Endothelial cell of umbilical vein (primary cell): ENCODE measurements around the gene MYZAP. TPM values are rescaled to one million over a fixed set of nuclear protein-coding genes. Genes with fewer than 3 reads are reported as not detected.

Experiments
- BruUV-seq: library from RNA; stranded (reverse); fragments of 400-500 nt; replicated peaks from 2 replicates; lab custom pipeline; 2021; lab: Mats Ljungman, UMichigan
- CTCF ChIA-PET: fragments of 300-600, 350-600 bp; sonication (Branson Sonifier 250); formaldehyde crosslinking; loops from one replicate; lab custom pipeline; 2021; ENCODE audit warnings: antibody characterized with exemption, inconsistent platforms; lab: Charles Lee
- POLR2A ChIA-PET: fragments of 300-600, 350-600 bp; sonication (Branson Sonifier 250); formaldehyde crosslinking; loops from one replicate; lab custom pipeline; 2021; ENCODE audit warnings: antibody characterized with exemption, inconsistent platforms; lab: Charles Lee
- DNase-seq: peaks from one replicate; pipeline ENCODE4 v3.0.0-alpha.2; 2011; ENCODE audit warnings: low read depth, low spot score
- FAIRE-seq: peaks from 2 replicates; lab custom pipeline; 2011; peaks lifted over from hg19 to GRCh38; lab: Jason Lieb, UNC
- H2AFZ ChIP-seq: 2 replicates; pipeline ENCODE4 v1.6.0; 2012; ENCODE audit warnings: low read depth, low read length, control low read depth, inconsistent platforms
- H3K27ac ChIP-seq: 2 replicates; pipeline ENCODE4 v1.5.1; 2011; ENCODE audit warnings: low read depth, mild to moderate bottlenecking, control low read depth, low read length, moderate library complexity; ENCODE audit not compliant: insufficient read depth
- H3K27me3 ChIP-seq, 2 experiments: 2 replicates each; pipeline versions ENCODE4 v1.6.0 to v1.6.1; 2011; ENCODE audit warnings: low read length in 2 of 2, mixed read lengths in 1 of 2; ENCODE audit not compliant: control insufficient read depth in 2 of 2, insufficient read depth in 2 of 2
- H3K36me3 ChIP-seq, 2 experiments: 2 replicates in 1 of 2; 3 replicates in 1 of 2; pipeline ENCODE4 v1.5.1; 2011; ENCODE audit warnings: low read length in 2 of 2, mild to moderate bottlenecking in 1 of 2, moderate library complexity in 1 of 2; ENCODE audit not compliant: control insufficient read depth in 2 of 2, insufficient read depth in 2 of 2; ENCODE audit errors: extremely low read depth in 1 of 2
- H3K4me1 ChIP-seq: 3 replicates; pipeline ENCODE4 v1.5.1; 2011; ENCODE audit warnings: mild to moderate bottlenecking, low read length; ENCODE audit not compliant: control insufficient read depth, insufficient read depth; ENCODE audit errors: extremely low read depth
- H3K4me2 ChIP-seq: 2 replicates; pipeline ENCODE4 v1.6.1; 2011; ENCODE audit warnings: low read length, control low read depth, mixed read lengths; ENCODE audit not compliant: insufficient read depth
- H3K4me3 ChIP-seq, 3 experiments: fragments of 200-600 bp in 1 of 3; sonication (generic), shearing (Covaris generic) in 1 of 3; replicated peaks in 1 of 3; 2 replicates each; pipeline ENCODE4 v1.5.1; 2011 to 2016; ENCODE audit warnings: control low read depth in 3 of 3, low read length in 3 of 3, mild to moderate bottlenecking in 2 of 3, inconsistent platforms in 1 of 3, low read depth in 1 of 3, moderate library complexity in 1 of 3; ENCODE audit not compliant: insufficient read depth in 1 of 3
- H3K79me2 ChIP-seq: 2 replicates; pipeline ENCODE4 v1.6.0; 2012; ENCODE audit warnings: low read length, inconsistent platforms; ENCODE audit not compliant: control insufficient read depth, insufficient read depth
- H3K9ac ChIP-seq: replicated peaks from 2 replicates; pipeline ENCODE3; 2011; ENCODE audit warnings: low read length, control low read depth; ENCODE audit not compliant: insufficient read depth; ENCODE audit errors: extremely low read depth
- H3K9me1 ChIP-seq: replicated peaks from 3 replicates; pipeline ENCODE4 v1.6.0; 2011; ENCODE audit warnings: mild to moderate bottlenecking, low read length; ENCODE audit not compliant: control insufficient read depth, insufficient read depth; ENCODE audit errors: extremely low read depth
- H3K9me3 ChIP-seq: replicated peaks from 2 replicates; pipeline ENCODE4 v1.5.1; 2012; ENCODE audit warnings: low read length, inconsistent platforms; ENCODE audit not compliant: control insufficient read depth, insufficient read depth
- H4K20me1 ChIP-seq: replicated peaks from 2 replicates; pipeline ENCODE3; 2011; ENCODE audit warnings: mild to moderate bottlenecking, low read length; ENCODE audit not compliant: control insufficient read depth, insufficient read depth; ENCODE audit errors: extremely low read depth
- CTCF ChIP-seq, 2 donors: IDR thresholded peaks; 1 replicate in 1 of 2; 2 replicates in 1 of 2; pipeline ENCODE4 v1.5.1; 2011; ENCODE audit warnings: low read length in 2 of 2, mild to moderate bottlenecking in 2 of 2, moderate library complexity in 2 of 2, control low read depth in 1 of 2, inconsistent platforms in 1 of 2, low read depth in 1 of 2; ENCODE audit not compliant: insufficient read depth in 1 of 2; ENCODE audit errors: extremely low read depth in 1 of 2
- EZH2 ChIP-seq: IDR thresholded peaks from 2 replicates; pipeline ENCODE4 v1.6.1; 2012; ENCODE audit warnings: borderline replicate concordance, low read depth, mild to moderate bottlenecking, moderate library complexity, low read length, inconsistent platforms; ENCODE audit not compliant: severe bottlenecking
- FOS ChIP-seq: IDR thresholded peaks from 2 replicates; pipeline ENCODE4 v1.6.1; 2011; ENCODE audit warnings: mild to moderate bottlenecking, low read length, moderate library complexity, borderline replicate concordance; ENCODE audit not compliant: insufficient read depth
- GATA2 ChIP-seq: IDR thresholded peaks from 2 replicates; pipeline ENCODE4 v1.7.0; 2011; ENCODE audit warnings: low read depth, mild to moderate bottlenecking, moderate library complexity, mixed read lengths, low read length; ENCODE audit not compliant: insufficient read length, insufficient read depth
- JUN ChIP-seq: IDR thresholded peaks from 2 replicates; pipeline ENCODE4 v1.6.1; 2011; ENCODE audit warnings: borderline replicate concordance, low read depth; ENCODE audit not compliant: insufficient read length, insufficient read depth
- MAX ChIP-seq: IDR thresholded peaks from 2 replicates; pipeline ENCODE4 v1.6.1; 2011; ENCODE audit not compliant: insufficient read depth, insufficient read length
- MYC ChIP-seq: IDR thresholded peaks from one replicate; pipeline ENCODE4 v1.6.1; 2011; ENCODE audit warnings: mild to moderate bottlenecking, low read depth, low read length
- POLR2A ChIP-seq: IDR thresholded peaks from 2 replicates; pipeline ENCODE4 v1.6.1; 2012; ENCODE audit warnings: low read depth, mild to moderate bottlenecking, control low read depth, low read length
- POLR2AphosphoS5 ChIP-seq: IDR thresholded peaks from 2 replicates; pipeline ENCODE4 v1.6.1; 2012; ENCODE audit warnings: low read depth, mild to moderate bottlenecking, control low read depth, low read length, moderate library complexity; ENCODE audit not compliant: insufficient read depth
- dilution Hi-C: fragments of 300-500 bp; cut with MboI; formaldehyde crosslinking; loops from one replicate; pipeline ENCODE4 v1.15.0; 2019; ENCODE audit warnings: low sequenced_read_pairs; ENCODE audit not compliant: extremely low pct_ligation_motif_present
- intact Hi-C: fragments of 100-400 bp; cut with micrococcal nuclease; formaldehyde crosslinking; loops from one replicate; pipeline ENCODE4 v1.10.0; 2022
- polyA plus RNA-seq, 4 experiments: library from polyadenylated mRNA; depleted of rRNA in 3 of 4; stranded (reverse) in 3 of 4; unstranded in 1 of 4; fragments of >200 nt; gene quantifications; 2 replicates each; pipeline versions ENCODE4 v1.2.1 to v1.2.3, GENCODE V29; 2011 to 2012; ENCODE audit warnings: missing spikeins in 1 of 4
- total RNA-seq: library from RNA; stranded (reverse); gene quantifications from 2 replicates; pipeline ENCODE4 v1.2.3, GENCODE V29; 2021

MYZAP gene
- total and polyA plus RNA-seq, 2 donors (not counting 3 experiments of a cell fraction or from before 2014, with no cell fraction given) = 6.3 to 8.1 TPM

- intact Hi-C loops (no loop called here), dilution Hi-C loops (loop anchor here (25.0 kb wide), 1 partner anchor 213 kb away; no protein-coding TSS in a partner anchor)
- H3K4me3 ChIP-seq = no peak overlapping the region
- peaks cover 0 to 14% of the 10 kb centered on the region in 2 experiments for H3K36me3 ChIP-seq
- H3K27me3 ChIP-seq = no peaks in the 10 kb centered on the region
- no peak overlapping the region for H3K4me2 ChIP-seq
- no peak overlapping the region for H2AFZ ChIP-seq
- DNase-seq = no peak
- TSS peak; percentile 20 for BruUV-seq
- no peaks in the 10 kb centered on the region for H4K20me1 ChIP-seq
- H3K9me3 ChIP-seq = no peaks in the 10 kb centered on the region
- no peaks in the 10 kb centered on the region for H3K9me1 ChIP-seq
- H3K79me2 ChIP-seq = no peaks in the 10 kb centered on the region
- ChIA-PET CTCF (interaction anchor here (2.6 to 5.8 kb wide), 3 partner anchors 7 to 22 kb away, joined by 19 to 72 read pairs (median 28); no protein-coding TSS in a partner anchor), POLR2A (interaction anchor here (0.6 kb wide), 1 partner anchor 157 kb away, joined by 3 read pairs; the partner anchor contains the start of gene POLR2M)
- no peak overlapping the region for H3K27ac ChIP-seq
- peaks cover 46% of the 10 kb centered on the region for H3K4me1 ChIP-seq
- H3K9ac ChIP-seq = no peak overlapping the region
- TF ChIP-seq POLR2AphosphoS5 = no peak
- no peak for TF ChIP-seq GATA2
- no peak for TF ChIP-seq MAX
- no peak for FAIRE-seq
These were observed 41.8 kb upstream of the MYZAP start for GRCh38 chr15:57549935-57550334.

- FAIRE-seq (peak; percentile 80), DNase-seq (peak; percentile 34)
- Histone ChIP-seq H3K27me3 (no peaks in the 10 kb centered on the region), H3K27ac (peak overlapping the region; percentile 94), H2AFZ (peak overlapping the region; percentile 13), H3K79me2 (no peaks in the 10 kb centered on the region), H3K9ac (no peak overlapping the region), H3K36me3 (peaks cover 0 to 7% of the 10 kb centered on the region in 2 experiments), H3K4me1 (peaks cover 53% of the 10 kb centered on the region), H3K4me3 (no peak overlapping the region), H3K4me2 (no peak overlapping the region), H3K9me1 (no peaks in the 10 kb centered on the region), H3K9me3 (no peaks in the 10 kb centered on the region), H4K20me1 (no peaks in the 10 kb centered on the region)
- TF ChIP-seq MAX = no peak
- TF ChIP-seq GATA2 = no peak
- TF ChIP-seq CTCF (IDR thresholded peaks at IDR 0.05; ENCODE audit: extremely low read depth in 1 of 2, insufficient read depth in 1 of 2, low read depth in 1 of 2, low read length in 2 of 2) = no peak
- no peak for TF ChIP-seq JUN
- TF ChIP-seq POLR2AphosphoS5 = no peak
- no peak for TF ChIP-seq POLR2A
- TF ChIP-seq FOS = no peak
- no peak for TF ChIP-seq EZH2
- no peak for TF ChIP-seq MYC
- dilution Hi-C loops (no loop called here), intact Hi-C loops (loop anchor here (1.0 kb wide), 2 partner anchors 11 to 212 kb away; no protein-coding TSS in a partner anchor)
- no TSS peak for BruUV-seq
- CTCF ChIA-PET = interaction anchor here (1.3 to 5.8 kb wide), 5 partner anchors 8 to 23 kb away, joined by 4 to 72 read pairs (median 19); no protein-coding TSS in a partner anchor
- POLR2A ChIA-PET = no interaction called here
These were observed 41.1 kb upstream of the MYZAP start for GRCh38 chr15:57550640-57551039.
